WTC11 (cell line): ENCODE data around the gene MRPL34. TPM values are rescaled to one million over a fixed set of nuclear protein-coding genes. Genes with fewer than 3 reads are reported as not detected.
A peak's percentile ranks its signal among the peaks of the same experiment; 100 is the strongest.

Source experiments
- ATF1 ChIP-seq: sonication (generic); formaldehyde crosslinking; IDR thresholded peaks from 2 replicates; pipeline ENCODE4 v1.8.1; 2023; ENCODE audit warnings: mild to moderate bottlenecking, moderate library complexity, missing genetic modification reagents
- CDX4 ChIP-seq: fragments of 250-450 bp; sonication (Bioruptor Pico); IDR thresholded peaks from 2 replicates; pipeline ENCODE4 v1.9.0; 2021; ENCODE audit warnings: moderate library complexity, mild to moderate bottlenecking, inconsistent platforms, borderline replicate concordance
- CREM ChIP-seq: sonication (generic); formaldehyde crosslinking; IDR thresholded peaks from 2 replicates; pipeline ENCODE4 v1.8.1; 2022; ENCODE audit warnings: mild to moderate bottlenecking, missing genetic modification reagents, moderate library complexity
- CTCF ChIP-seq: fragments of 200-600 bp; IDR thresholded peaks from 2 replicates; pipeline ENCODE4 v1.8.0; 2022; ENCODE audit warnings: antibody characterized with exemption
- EMX1 ChIP-seq: fragments of 250-450 bp; sonication (Bioruptor Pico); IDR thresholded peaks from 2 replicates; pipeline ENCODE4 v1.8.0; 2021; ENCODE audit warnings: mild to moderate bottlenecking
- ESRRA ChIP-seq: sonication (generic); formaldehyde crosslinking; IDR thresholded peaks from 2 replicates; pipeline ENCODE4 v1.8.1; 2022; ENCODE audit warnings: mild to moderate bottlenecking, missing genetic modification reagents, borderline replicate concordance
- FOXP1 ChIP-seq: sonication (generic); formaldehyde crosslinking; IDR thresholded peaks from 2 replicates; pipeline ENCODE4 v1.8.0; 2022; ENCODE audit warnings: missing genetic modification reagents, mild to moderate bottlenecking, moderate library complexity, borderline replicate concordance
- FOXP4 ChIP-seq: sonication (generic); formaldehyde crosslinking; IDR thresholded peaks from 2 replicates; pipeline ENCODE4 v1.8.0; 2022; ENCODE audit warnings: mild to moderate bottlenecking, missing genetic modification reagents
- GABPB1 ChIP-seq: sonication (generic); formaldehyde crosslinking; IDR thresholded peaks from 2 replicates; pipeline ENCODE4 v1.8.1; 2023; ENCODE audit warnings: mild to moderate bottlenecking, missing genetic modification reagents
- GRHL2 ChIP-seq: fragments of 250-450 bp; sonication (Bioruptor Pico); IDR thresholded peaks from 2 replicates; pipeline ENCODE4 v1.8.0; 2022; ENCODE audit warnings: mild to moderate bottlenecking, moderate library complexity; ENCODE audit not compliant: insufficient replicate concordance, severe bottlenecking
- IRF1 ChIP-seq: sonication (generic); formaldehyde crosslinking; IDR thresholded peaks from 2 replicates; pipeline ENCODE4 v1.8.0; 2023; ENCODE audit warnings: missing genetic modification reagents
- MYBL2 ChIP-seq: sonication (generic); formaldehyde crosslinking; IDR thresholded peaks from 2 replicates; pipeline ENCODE4 v1.8.1; 2023; ENCODE audit warnings: mild to moderate bottlenecking, moderate library complexity, missing genetic modification reagents
- NFYB ChIP-seq: sonication (generic); formaldehyde crosslinking; conservative IDR thresholded peaks from 2 replicates; pipeline ENCODE4 v1.8.0; 2022; ENCODE audit warnings: low read depth, missing genetic modification reagents
- NR1H2 ChIP-seq: sonication (generic); formaldehyde crosslinking; IDR thresholded peaks from 2 replicates; pipeline ENCODE4 v1.9.0; 2021; ENCODE audit warnings: mild to moderate bottlenecking, moderate library complexity, missing genetic modification reagents
- NR3C1 ChIP-seq: sonication (generic); formaldehyde crosslinking; conservative IDR thresholded peaks from 2 replicates; pipeline ENCODE4 v1.8.1; 2023; ENCODE audit warnings: low read depth, mild to moderate bottlenecking, missing genetic modification reagents
- RELA ChIP-seq: sonication (generic); formaldehyde crosslinking; IDR thresholded peaks from 2 replicates; pipeline ENCODE4 v1.8.1; 2022; ENCODE audit warnings: missing genetic modification reagents, mild to moderate bottlenecking, borderline replicate concordance
- RORB ChIP-seq: fragments of 250-450 bp; sonication (Bioruptor Pico); IDR thresholded peaks from 2 replicates; pipeline ENCODE4 v1.9.0; 2021; ENCODE audit warnings: mild to moderate bottlenecking
- SMAD4 ChIP-seq: sonication (generic); formaldehyde crosslinking; IDR thresholded peaks from 2 replicates; pipeline ENCODE4 v1.8.0; 2022; ENCODE audit warnings: mild to moderate bottlenecking, missing genetic modification reagents
- TEAD1 ChIP-seq: sonication (generic); formaldehyde crosslinking; IDR thresholded peaks from 2 replicates; pipeline ENCODE4 v1.8.0; 2022; ENCODE audit warnings: mild to moderate bottlenecking, missing genetic modification reagents
- USF2 ChIP-seq: sonication (generic); formaldehyde crosslinking; IDR thresholded peaks from 2 replicates; pipeline ENCODE4 v1.8.1; 2023; ENCODE audit warnings: mild to moderate bottlenecking, missing genetic modification reagents, moderate library complexity
- ZBTB43 ChIP-seq: sonication (generic); formaldehyde crosslinking; IDR thresholded peaks from 2 replicates; pipeline ENCODE4 v1.8.1; 2023; ENCODE audit warnings: mild to moderate bottlenecking, missing genetic modification reagents
- ZNF138 ChIP-seq: sonication (generic); formaldehyde crosslinking; conservative IDR thresholded peaks from 2 replicates; pipeline ENCODE4 v1.8.1; 2022; ENCODE audit warnings: mild to moderate bottlenecking, moderate library complexity, missing genetic modification reagents
- ZNF232 ChIP-seq: sonication (generic); formaldehyde crosslinking; IDR thresholded peaks from 2 replicates; pipeline ENCODE4 v1.8.0; 2022; ENCODE audit warnings: mild to moderate bottlenecking, missing genetic modification reagents
- ZNF317 ChIP-seq: sonication (generic); formaldehyde crosslinking; IDR thresholded peaks from 2 replicates; pipeline ENCODE4 v1.8.1; 2023; ENCODE audit warnings: low read depth, mild to moderate bottlenecking, moderate library complexity, missing genetic modification reagents, borderline replicate concordance
- ZNF396 ChIP-seq: fragments of 250-450 bp; sonication (Bioruptor Pico); IDR thresholded peaks from 2 replicates; pipeline ENCODE4 v1.8.0; 2021; ENCODE audit warnings: mild to moderate bottlenecking, moderate library complexity, borderline replicate concordance
- ZNF532 ChIP-seq: fragments of 250-450 bp; sonication (Bioruptor Pico); IDR thresholded peaks from 2 replicates; pipeline ENCODE4 v1.9.0; 2021; ENCODE audit warnings: mild to moderate bottlenecking, borderline replicate concordance
- ZNF671 ChIP-seq: fragments of 250-450 bp; sonication (Bioruptor Pico); IDR thresholded peaks from 2 replicates; pipeline ENCODE4 v1.8.0; 2021; ENCODE audit warnings: mild to moderate bottlenecking
- total RNA-seq: library from RNA; stranded (reverse); gene quantifications from 3 replicates; pipeline ENCODE4 v1.2.3, GENCODE V29; 2021

Gene MRPL34
- total RNA-seq, 1 experiment from 2014 or later = 130 TPM

- TF ChIP-seq CDX4 (CRISPR knock-in tag) (no peak), ZNF532 (CRISPR knock-in tag) (no peak), TEAD1 (CRISPR knock-in tag) (no peak), IRF1 (no peak), ATF1 (CRISPR knock-in tag) (peak; percentile 72; the same call in 1 of the 2 replicates), SMAD4 (CRISPR knock-in tag) (no peak), GRHL2 (no peak), USF2 (CRISPR knock-in tag) (no peak; the same call in 1 of the 2 replicates), MYBL2 (CRISPR knock-in tag) (peak; percentile 11; the same call in 1 of the 2 replicates), NR3C1 (CRISPR knock-in tag) (no peak), CREM (no peak), ESRRA (CRISPR knock-in tag) (no peak), ZNF671 (no peak), GABPB1 (CRISPR knock-in tag) (0 out of 2 replicates have a peak, but pooled peaks have one; percentile 31), CTCF (no peak), FOXP4 (CRISPR knock-in tag) (no peak), NFYB (no peak), EMX1 (no peak), RELA (CRISPR knock-in tag) (0 out of 2 replicates have a peak, but pooled peaks have one; percentile 4), ZNF232 (no peak), ZNF396 (CRISPR knock-in tag) (no peak), NR1H2 (CRISPR knock-in tag) (no peak), ZBTB43 (CRISPR knock-in tag) (0 out of 2 replicates have a peak, but pooled peaks have one; percentile 63), ZNF317 (CRISPR knock-in tag) (0 out of 2 replicates have a peak, but pooled peaks have one; percentile 30), RORB (CRISPR knock-in tag) (no peak), FOXP1 (CRISPR knock-in tag) (no peak; the same call in 1 of the 2 replicates), ZNF138 (CRISPR knock-in tag) (no peak)
These were observed 32.2 kb downstream of the MRPL34 start (continued) for GRCh38 chr19:17337675-17338432.
